Stomach (tissue), 9 donors: ENCODE data around the gene HPS3. TPM values are rescaled to one million over a fixed set of nuclear protein-coding genes. Genes with fewer than 3 reads are reported as not detected.

Source experiments
- DNase-seq, 2 donors: peaks; one replicate each; pipeline versions ENCODE4 v3.0.0 to v3.0.0-alpha.2; 2013 to 2019
- H3K27ac ChIP-seq, 5 donors: fragments of 200-600 bp in 4 of 5; sonication (generic) in 4 of 5; one replicate each; pipeline ENCODE4 v1.5.1; 2013 to 2019; ENCODE audit warnings: mild to moderate bottlenecking in 1 of 5, moderate library complexity in 1 of 5
- H3K27me3 ChIP-seq, 3 donors: fragments of 200-600 bp; sonication (generic); one replicate each; pipeline ENCODE4 v1.5.1; 2017 to 2019; ENCODE audit warnings: mixed run types in 1 of 3
- H3K36me3 ChIP-seq, 4 donors: fragments of 200-600 bp; sonication (generic); 1 replicate in 3 of 4; 2 replicates in 1 of 4; pipeline ENCODE4 v1.5.1; 2016 to 2019
- H3K4me1 ChIP-seq, 4 donors: fragments of 200-600 bp; sonication (generic); one replicate each; pipeline ENCODE4 v1.5.1; 2016 to 2019
- H3K4me3 ChIP-seq, 4 donors: fragments of 200-600 bp; sonication (generic) in 3 of 4; one replicate each; pipeline ENCODE4 v1.5.1; 2016 to 2019; ENCODE audit warnings: mild to moderate bottlenecking in 1 of 4
- H3K9me3 ChIP-seq, 4 donors: fragments of 200-600 bp; sonication (generic); one replicate each; pipeline ENCODE4 v1.5.1; 2016 to 2019
- EP300 ChIP-seq: sonication (generic); formaldehyde crosslinking; IDR thresholded peaks from one replicate; pipeline ENCODE4 v1.6.1; 2017; ENCODE audit warnings: antibody characterized with exemption
- POLR2A ChIP-seq, 4 donors: fragments of 450-650 bp; IDR thresholded peaks; one replicate each; pipeline ENCODE4 v1.6.1; 2016; ENCODE audit warnings: antibody characterized with exemption in 4 of 4, control low read depth in 2 of 4, mild to moderate bottlenecking in 1 of 4, moderate library complexity in 1 of 4
- POLR2AphosphoS5 ChIP-seq, 3 donors: sonication (generic); formaldehyde crosslinking; IDR thresholded peaks; one replicate each; pipeline ENCODE4 v1.6.1; 2016; ENCODE audit warnings: antibody characterized with exemption in 3 of 3
- WGBS, 5 donors: extraction: QIAGEN DNeasy Blood & Tissue Kit in 3 of 5; methylation state at CpG; one replicate each; pipeline versions ENCODE4 v1.1.5 to v1.1.7; 2013 to 2018; 5-methylcytosine and 5-hydroxymethylcytosine counted together
- intact Hi-C: fragments of 100-400 bp; cut with DNase I; formaldehyde crosslinking; loops from one replicate; pipeline ENCODE4 v1.15.1; 2023; ENCODE audit warnings: low total_unique reads
- polyA plus RNA-seq, 3 donors: library from polyadenylated mRNA; stranded (reverse); fragments of 200-250 nt; gene quantifications; one replicate each; pipeline ENCODE4 v1.2.3, GENCODE V29; 2013
- total RNA-seq, 5 donors: library from RNA; depleted of rRNA; stranded (reverse); fragments of >200 nt; gene quantifications; one replicate each; pipeline versions ENCODE4 v1.1.0 to v1.2.3, GENCODE V29; 2014 to 2016
- TF ChIP-seq, protein P1 (sequence below), 7 experiments: fragments of 450-650 bp in 4 of 7; fragments of 200-600 bp in 3 of 7; sonication (generic) in 3 of 7; IDR thresholded peaks; one replicate each; pipeline ENCODE4 v1.5.1; 2016 to 2019; ENCODE audit warnings: antibody characterized with exemption in 7 of 7, control low read depth in 2 of 7, mild to moderate bottlenecking in 1 of 7
- donor health status: healthy with polysubstance abuse.
- donor health status: Bipolar disorder and iron deficiency.
- donor health status: healthy.

Gene HPS3
- total and polyA plus RNA-seq, 8 donors, result 6.3 to 23.9 (median 12.1) TPM

DNA sequence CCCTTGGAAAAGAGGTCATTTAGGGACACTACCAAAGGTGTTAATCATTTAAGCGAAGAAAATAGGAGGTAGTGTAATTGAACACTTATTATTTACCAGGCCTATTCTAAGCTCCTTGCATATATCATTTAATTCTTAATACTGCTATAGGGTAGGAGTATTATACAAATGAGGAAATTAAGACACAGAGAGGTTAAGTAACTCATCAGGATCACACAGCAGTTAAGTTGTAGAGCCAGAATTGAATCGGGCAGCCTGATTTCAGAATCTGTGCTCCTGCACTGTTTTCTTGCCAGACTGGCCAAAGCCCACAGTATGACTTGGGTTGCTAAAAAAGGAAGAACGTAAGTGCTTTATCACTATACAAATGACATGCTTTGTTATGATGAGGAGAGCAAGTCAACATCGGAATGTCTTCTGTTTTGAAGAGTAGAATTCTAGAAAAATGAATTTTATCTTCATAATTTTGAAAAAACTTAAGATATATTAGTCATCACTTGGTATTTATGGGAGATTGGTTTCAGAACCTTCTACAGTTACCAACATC is 31.4 kb downstream of the HPS3 start:
- peaks cover 8 to 96% (median 84%) of the 10 kb centered on the region in 4 donors for H3K36me3 ChIP-seq
- 91 to 96% (median 94%) methylated on average over 4 of the region's 4 CpGs for WGBS, 5 donors
- H3K27me3 ChIP-seq, result no peaks in the 10 kb centered on the region

DNA sequence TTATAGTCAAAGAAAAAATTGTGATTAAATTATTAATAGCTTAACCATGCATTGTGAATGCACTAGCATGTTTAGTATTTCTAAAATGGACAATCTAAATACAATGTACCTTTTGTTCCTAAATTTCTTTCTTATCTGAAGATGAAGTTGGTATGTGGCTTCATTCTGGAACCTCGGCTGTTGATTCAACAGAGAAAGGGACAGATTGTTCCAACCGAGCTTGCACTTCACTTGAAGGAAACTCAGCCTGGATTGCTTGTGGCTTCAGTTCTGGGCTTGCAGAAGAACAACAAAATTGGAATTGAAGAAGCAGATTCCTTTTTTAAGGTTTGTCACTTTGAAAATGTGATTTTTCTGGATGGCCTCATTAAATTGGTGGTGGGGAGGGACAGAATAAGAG is 32.6 kb downstream of the HPS3 start:
- H3K27ac ChIP-seq, result no peak overlapping the region
- H3K9me3 ChIP-seq, result no peaks in the 10 kb centered on the region
- intact Hi-C loops, result no loop called here
- peaks cover 8 to 96% (median 82%) of the 10 kb centered on the region in 4 donors for H3K36me3 ChIP-seq
- WGBS, 5 donors, result 86 to 95% (median 90%) methylated on average over 2 of the region's 2 CpGs
- H3K4me3 ChIP-seq, result no peak overlapping the region
- TF ChIP-seq EP300 (no peak), POLR2AphosphoS5 (IDR thresholded peaks at IDR 0.05) (no peak), POLR2A (IDR thresholded peaks at IDR 0.05) (no peak)
- TF ChIP-seq, protein P1, sequence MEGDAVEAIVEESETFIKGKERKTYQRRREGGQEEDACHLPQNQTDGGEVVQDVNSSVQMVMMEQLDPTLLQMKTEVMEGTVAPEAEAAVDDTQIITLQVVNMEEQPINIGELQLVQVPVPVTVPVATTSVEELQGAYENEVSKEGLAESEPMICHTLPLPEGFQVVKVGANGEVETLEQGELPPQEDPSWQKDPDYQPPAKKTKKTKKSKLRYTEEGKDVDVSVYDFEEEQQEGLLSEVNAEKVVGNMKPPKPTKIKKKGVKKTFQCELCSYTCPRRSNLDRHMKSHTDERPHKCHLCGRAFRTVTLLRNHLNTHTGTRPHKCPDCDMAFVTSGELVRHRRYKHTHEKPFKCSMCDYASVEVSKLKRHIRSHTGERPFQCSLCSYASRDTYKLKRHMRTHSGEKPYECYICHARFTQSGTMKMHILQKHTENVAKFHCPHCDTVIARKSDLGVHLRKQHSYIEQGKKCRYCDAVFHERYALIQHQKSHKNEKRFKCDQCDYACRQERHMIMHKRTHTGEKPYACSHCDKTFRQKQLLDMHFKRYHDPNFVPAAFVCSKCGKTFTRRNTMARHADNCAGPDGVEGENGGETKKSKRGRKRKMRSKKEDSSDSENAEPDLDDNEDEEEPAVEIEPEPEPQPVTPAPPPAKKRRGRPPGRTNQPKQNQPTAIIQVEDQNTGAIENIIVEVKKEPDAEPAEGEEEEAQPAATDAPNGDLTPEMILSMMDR (IDR thresholded peaks at IDR 0.05), result no peak
- DNase-seq, result no peak
- H3K27me3 ChIP-seq, result no peaks in the 10 kb centered on the region
- H3K4me1 ChIP-seq, result no peaks in the 10 kb centered on the region

More for the DNA sequence above, 31.4 kb downstream of the HPS3 start:
- Histone ChIP-seq H3K27ac (no peak overlapping the region), H3K4me1 (no peaks in the 10 kb centered on the region), H3K9me3 (no peaks in the 10 kb centered on the region), H3K4me3 (no peak overlapping the region)
- no peak for DNase-seq
- no peak for TF ChIP-seq POLR2AphosphoS5 (IDR thresholded peaks at IDR 0.05)
- TF ChIP-seq POLR2A (IDR thresholded peaks at IDR 0.05), result no peak
- TF ChIP-seq, protein P1 (IDR thresholded peaks at IDR 0.05), result no peak
- no peak for TF ChIP-seq EP300
- intact Hi-C loops, result no loop called here

DNA sequence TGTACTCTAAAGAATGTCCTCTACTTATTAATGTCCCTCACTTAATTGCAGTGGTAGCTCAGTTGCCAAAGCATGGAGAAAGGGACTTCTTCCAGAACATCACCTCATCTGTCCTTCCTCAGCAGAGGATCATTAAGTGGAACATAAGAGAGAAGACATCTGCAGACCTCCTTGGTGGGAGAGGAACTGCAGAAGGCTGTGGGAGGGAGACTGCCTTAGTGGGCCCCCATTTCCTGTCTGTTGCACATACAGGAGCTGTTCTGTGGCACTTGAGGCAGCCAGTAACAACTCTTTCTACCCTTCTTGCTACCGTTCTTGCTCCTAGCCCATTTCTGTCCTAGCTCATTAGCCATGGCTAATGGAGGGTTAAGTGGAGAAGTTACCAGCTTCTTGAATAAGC is 33.6 kb downstream of the HPS3 start:
- H3K9me3 ChIP-seq, result no peaks in the 10 kb centered on the region
- H3K4me3 ChIP-seq, result no peak overlapping the region
- intact Hi-C loops, result no loop called here
- no peaks in the 10 kb centered on the region for H3K4me1 ChIP-seq
- H3K36me3 ChIP-seq, result peaks cover 5 to 96% (median 81%) of the 10 kb centered on the region in 4 donors
- WGBS, 5 donors, result 64 to 84% (median 76%) methylated on average over 1 of the region's 1 CpG
- TF ChIP-seq POLR2A (IDR thresholded peaks at IDR 0.05) (no peak), EP300 (no peak), POLR2AphosphoS5 (IDR thresholded peaks at IDR 0.05) (no peak)
- TF ChIP-seq, protein P1 (IDR thresholded peaks at IDR 0.05), result no peak
- DNase-seq, result no peak
- no peak overlapping the region for H3K27ac ChIP-seq
- H3K27me3 ChIP-seq, result no peaks in the 10 kb centered on the region

- no peak overlapping the region for H3K4me3 ChIP-seq
- no peak for DNase-seq
- H3K27me3 ChIP-seq, result no peaks in the 10 kb centered on the region
- H3K27ac ChIP-seq, result no peak overlapping the region
- no peaks in the 10 kb centered on the region for H3K4me1 ChIP-seq
- WGBS, 5 donors, result 86 to 95% (median 92%) methylated on average over 2 of the region's 2 CpGs
- TF ChIP-seq POLR2A (IDR thresholded peaks at IDR 0.05) (no peak), POLR2AphosphoS5 (IDR thresholded peaks at IDR 0.05) (no peak), EP300 (no peak)
- TF ChIP-seq, protein P1 (IDR thresholded peaks at IDR 0.05), result no peak
- no peaks in the 10 kb centered on the region for H3K9me3 ChIP-seq
- intact Hi-C loops, result no loop called here
- H3K36me3 ChIP-seq, result peaks cover 17 to 99% (median 90%) of the 10 kb centered on the region in 4 donors
Observed at GRCh38 chr3:149167898-149168297, 38.5 kb downstream of the HPS3 start.
